NCI-H2107 treated with DMSO at 0.1 percent for 48 hours (cell line): ENCODE data around the gene AADAC.
A peak's percentile ranks its signal among the peaks of the same experiment; 100 is the strongest.
"Not testable (repeated sequence)": the region's sequence is repeated elsewhere in the genome, so short reads cannot be mapped to it uniquely, and the experiment has no call there.

Experiments used
- DNase-seq: peaks from one replicate; lab custom pipeline; 2025; ENCODE audit not compliant: unreplicated experiment; lab: John Stamatoyannopoulos, UW

Gene AADAC, protein sequence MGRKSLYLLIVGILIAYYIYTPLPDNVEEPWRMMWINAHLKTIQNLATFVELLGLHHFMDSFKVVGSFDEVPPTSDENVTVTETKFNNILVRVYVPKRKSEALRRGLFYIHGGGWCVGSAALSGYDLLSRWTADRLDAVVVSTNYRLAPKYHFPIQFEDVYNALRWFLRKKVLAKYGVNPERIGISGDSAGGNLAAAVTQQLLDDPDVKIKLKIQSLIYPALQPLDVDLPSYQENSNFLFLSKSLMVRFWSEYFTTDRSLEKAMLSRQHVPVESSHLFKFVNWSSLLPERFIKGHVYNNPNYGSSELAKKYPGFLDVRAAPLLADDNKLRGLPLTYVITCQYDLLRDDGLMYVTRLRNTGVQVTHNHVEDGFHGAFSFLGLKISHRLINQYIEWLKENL

GRCh38 chr3:151813799-151814198, at the start of gene AADAC:
AADAC (plus strand) TSS chr3:151814116; CDS start chr3:151814163, 47 bp downstream.
- no peak for DNase-seq

DNA sequence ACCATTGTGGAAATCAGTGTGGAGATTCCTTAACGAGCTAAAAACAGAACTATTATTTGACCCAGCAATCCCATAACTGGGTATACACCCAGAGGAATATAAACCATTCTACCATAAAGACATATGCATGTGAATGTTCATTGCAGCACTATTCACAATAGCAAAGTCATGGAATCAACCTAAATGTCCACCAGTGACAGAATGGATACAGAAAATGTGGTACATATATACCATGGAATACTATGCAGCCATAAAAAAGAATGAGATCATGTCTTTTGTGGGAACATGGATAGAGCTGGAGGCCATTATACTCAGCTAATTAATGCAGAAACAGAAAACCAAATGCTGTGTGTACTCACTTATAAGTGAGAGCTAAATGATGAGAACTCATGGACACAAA, 49.2 kb upstream of the AADAC start:
- DNase-seq, result not testable (repeated sequence)

DNA sequence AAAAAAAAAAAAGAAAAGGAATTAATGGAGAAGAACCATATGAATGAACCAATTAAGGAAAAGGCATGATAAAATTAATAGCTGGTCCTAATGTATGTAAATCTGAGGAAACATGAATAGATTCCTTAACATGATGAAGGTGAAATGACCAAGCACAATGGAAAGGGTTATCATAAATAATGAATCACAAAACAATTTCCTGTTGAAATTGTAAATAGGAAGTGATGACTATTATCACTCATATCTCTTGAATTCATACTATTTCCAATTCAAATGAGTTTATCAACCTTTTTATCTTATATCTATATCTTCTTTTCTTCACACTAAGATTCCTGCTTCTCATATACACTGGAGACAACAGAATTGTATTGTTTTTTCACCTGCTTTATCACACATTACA, 48.2 kb upstream of the AADAC start:
- no peak for DNase-seq

GRCh38 chr3:151766454-151766853, 47.5 kb upstream of the AADAC start:
- DNase-seq, result no peak

GRCh38 chr3:151768393-151768930, 45.5 kb upstream of the AADAC start:
- DNase-seq, result no peak

DNA sequence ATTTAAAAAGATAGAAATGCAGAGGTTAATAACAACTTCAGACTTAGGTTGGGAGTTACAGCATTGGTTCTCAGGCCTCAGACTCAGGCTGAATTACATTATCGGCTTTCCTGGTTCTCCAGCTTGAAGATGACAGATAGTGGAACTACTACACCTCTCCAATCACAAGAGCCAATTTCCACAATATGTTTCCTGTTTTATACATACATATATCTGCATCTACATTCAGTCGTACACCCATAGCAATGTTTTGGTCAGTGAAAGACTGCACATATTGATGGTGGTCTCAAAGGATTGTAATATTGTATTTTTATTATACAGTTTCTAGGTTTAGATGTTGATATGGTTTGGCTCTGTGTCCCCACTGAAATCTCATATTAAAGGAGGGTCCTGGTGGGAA, 44.7 kb upstream of the AADAC start:
- DNase-seq, result no peak

- DNase-seq, result no peak
These were observed 43.0 kb upstream of the AADAC start for GRCh38 chr3:151770956-151771355.

DNA sequence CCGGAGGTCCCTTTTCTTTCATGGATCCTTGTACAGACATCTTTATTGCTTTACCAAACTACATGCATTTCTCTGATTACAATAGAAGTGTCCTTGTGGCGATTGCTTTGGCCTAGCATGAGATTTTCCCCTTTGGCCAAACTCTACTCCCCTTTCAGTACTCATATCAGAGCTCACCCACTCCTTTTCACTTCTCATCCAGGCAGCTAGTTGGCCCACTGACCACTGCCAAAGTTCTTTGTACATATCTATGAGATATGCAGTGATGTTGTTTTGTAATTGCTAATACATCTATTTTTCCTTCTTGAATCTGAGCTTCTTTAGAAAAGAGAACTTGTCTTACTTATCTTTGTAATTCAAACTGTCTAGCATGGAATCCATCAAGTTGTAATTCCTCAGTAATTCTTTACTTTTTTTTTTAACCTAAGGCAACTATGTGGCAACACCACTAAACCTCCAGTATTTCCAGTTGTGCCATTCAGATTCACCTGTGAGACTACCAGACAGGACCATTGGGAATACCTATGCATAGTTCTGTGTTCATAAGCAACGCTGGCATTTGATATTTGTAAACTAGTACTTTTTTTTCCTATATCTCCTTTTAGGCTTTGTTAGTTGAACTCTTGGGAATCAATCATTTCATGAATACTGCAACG, 41.0 kb upstream of the AADAC start:
- no peak for DNase-seq

GRCh38 chr3:151774235-151774634, 39.7 kb upstream of the AADAC start:
- no peak for DNase-seq

DNA sequence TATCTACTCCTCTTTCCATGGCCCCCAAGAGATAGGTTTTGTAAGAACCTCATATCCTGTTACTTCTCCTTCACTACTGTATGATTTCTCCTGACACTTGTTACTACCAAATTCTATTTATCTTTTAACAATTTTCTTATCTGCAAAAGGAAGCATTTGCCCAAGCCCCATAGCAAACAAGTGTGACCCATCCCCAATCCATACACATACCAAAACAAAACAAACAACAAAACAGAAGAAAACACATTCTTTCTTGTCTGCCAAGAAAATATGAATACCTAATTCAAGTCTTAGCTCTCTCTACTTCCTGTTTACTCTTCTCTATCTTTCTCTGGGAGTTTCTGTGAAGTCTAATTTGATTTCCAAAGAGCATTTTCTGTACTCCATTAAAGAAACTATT, 39.0 kb upstream of the AADAC start:
- DNase-seq, result no peak

DNA sequence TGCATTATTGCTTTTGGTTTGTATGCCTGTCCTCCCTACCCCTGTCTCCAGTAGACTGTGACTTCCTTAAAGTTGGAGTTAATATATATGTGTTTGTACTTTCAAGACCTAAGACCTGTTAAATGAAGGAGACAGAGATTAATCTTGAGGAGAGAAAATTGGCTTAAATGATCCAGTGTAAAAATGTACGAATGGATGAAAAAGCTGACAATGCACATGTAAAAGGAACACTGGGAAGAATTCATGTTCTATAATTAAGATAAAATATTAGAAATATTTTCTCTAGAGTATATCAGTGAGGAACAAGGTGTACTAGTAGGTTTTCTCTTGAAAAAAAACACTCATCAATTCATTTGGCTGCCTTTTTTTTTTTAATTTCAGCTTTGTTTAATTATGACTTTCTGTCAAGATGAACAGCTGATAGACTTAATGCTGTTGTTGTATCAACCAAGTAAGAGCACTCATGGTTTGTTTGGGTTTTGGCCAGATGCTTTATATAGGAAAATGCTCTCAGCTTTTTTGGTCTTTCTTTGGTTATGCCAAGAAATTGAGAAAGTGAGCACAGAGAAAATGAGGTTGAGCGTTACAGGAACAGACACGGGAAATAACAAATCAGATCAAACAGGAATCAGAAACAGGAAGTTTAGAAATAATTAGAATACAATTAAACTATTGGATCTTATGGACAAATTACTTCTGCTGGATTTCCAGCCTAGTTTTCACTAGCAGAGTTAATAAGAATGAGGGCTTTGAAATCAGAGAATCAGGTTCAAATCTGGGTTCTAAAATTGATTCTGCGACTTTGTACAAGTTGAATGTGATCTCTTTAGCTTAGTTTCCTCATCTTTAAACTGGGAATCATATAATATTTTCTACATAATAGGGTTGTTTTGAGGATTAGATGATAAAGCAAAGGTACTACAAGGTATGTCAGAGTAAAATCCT, 38.3 kb upstream of the AADAC start:
- DNase-seq, result no peak

- no peak for DNase-seq
These were observed 37.6 kb upstream of the AADAC start for GRCh38 chr3:151776259-151776740.

- no peak for DNase-seq
These were observed 36.0 kb upstream of the AADAC start for GRCh38 chr3:151777880-151778279.

DNA sequence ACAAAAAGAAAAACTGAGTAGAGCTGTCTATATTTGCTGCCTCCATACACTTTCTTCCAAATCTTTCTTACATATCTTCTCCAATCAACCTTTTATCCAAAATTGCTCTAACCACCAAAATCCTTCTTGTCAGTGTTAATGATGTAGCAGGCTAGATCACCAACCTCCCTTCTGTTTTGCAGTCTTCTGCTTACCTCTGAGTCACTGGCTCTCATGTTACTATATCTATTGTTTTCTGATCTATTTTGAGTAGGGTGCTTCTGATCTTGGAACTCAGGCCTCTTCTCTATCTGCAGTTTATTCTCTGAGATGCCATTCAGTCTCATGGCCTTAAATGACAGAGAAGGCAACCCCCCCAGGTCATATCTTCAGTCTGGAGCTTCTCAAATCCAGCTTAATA, 26.3 kb upstream of the AADAC start:
- DNase-seq, result peak; percentile 56

GRCh38 chr3:151788401-151788800, 25.5 kb upstream of the AADAC start:
- no peak for DNase-seq

DNA sequence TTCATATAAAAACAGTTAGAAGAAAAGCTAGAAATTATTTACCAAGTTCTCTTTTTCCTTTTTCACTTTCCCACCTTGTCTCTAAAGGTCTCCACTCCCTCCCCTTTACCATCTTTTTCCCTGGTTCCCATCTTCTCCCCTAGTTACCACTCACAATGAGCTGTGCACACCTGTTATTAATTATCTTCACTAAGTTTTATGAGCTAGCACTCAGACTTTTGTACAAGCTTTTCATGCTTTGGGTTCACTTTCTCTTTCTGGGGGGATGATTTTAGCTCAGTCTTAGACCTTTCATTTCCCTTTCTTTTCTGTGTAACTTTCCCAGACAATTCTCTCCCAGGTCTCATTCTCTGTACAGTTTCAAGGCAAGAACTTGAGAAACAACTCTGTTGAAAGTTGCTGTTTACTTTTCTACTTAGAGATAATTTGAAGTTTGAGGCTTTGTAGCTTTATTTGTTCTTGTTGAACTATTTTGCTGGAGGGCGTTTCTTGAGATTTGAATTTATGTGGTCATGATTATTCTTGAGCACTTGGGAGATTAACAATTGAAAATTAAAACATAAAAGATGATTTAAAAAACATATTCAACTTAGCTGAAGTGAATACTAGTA, 24.0 kb upstream of the AADAC start:
- no peak for DNase-seq

DNA sequence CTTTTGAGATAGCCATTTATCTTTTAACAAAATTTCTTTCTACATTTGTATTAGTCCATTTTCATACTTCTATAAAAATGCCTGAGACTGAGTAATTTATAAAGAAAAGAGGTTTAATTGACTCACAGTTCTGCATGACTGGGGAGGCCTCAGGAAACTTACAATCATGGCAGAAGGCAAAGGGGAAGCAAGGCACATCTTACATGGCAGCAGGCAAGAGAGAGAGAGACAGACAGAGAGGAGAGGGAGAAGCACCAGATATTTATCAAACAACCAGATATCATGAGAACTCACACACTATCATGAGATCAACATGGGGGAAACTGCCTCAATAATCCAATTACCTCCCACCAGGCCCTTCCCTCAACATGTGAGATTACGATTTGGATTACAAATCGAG, 23.2 kb upstream of the AADAC start:
- not testable (repeated sequence) for DNase-seq

DNA sequence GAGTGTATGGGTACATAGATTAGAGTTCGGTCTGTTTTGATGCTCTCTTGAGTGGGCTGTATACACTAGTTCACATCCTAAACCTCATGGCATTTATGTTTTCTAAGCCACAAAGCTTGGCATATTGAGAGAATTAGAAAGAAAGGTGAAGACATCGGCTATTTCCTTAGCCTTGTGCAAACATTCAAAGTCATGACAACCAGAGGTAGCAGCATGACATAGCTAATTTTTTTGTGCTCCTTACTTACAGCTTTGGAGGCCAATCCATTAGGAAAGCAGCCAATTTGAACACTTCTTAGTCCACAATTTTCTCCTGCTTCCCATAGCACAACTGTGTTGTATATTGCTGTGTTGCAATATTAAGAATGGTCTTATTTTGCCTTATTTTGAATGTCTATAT, 21.5 kb upstream of the AADAC start:
- no peak for DNase-seq

- no peak for DNase-seq
These were observed 20.3 kb upstream of the AADAC start for GRCh38 chr3:151793636-151794035.

DNA sequence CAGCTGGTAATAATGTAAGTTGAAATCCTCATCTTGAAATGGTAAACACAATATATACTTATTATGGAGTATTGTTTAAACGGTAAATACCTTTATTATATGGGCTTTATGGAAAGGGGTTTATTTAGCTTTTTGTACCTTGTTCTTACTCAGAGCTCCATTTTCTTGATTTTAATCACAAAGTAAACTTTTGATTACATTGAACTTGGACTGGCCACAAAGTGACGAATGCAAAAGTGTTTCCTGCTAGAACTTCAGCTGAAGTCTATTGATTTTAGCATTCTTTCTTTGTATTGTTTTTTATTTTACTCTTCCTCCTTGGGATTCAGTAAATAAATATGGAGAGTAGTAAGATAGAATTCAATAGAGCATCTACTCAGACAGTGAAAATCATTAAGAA, 19.8 kb upstream of the AADAC start:
- DNase-seq, result no peak

- DNase-seq, result no peak
These were observed 18.6 kb upstream of the AADAC start for GRCh38 chr3:151795276-151795675.
